Parathyroid adenoma (tissue), 2 donors: ENCODE results near the gene ELOVL2.

Experiments used
- H2AFZ ChIP-seq: fragments of 300-600 bp; sonication (generic); one replicate; pipeline ENCODE4 v1.7.0; 2017; ENCODE audit warnings: antibody characterized with exemption, mild to moderate bottlenecking
- H3K27ac ChIP-seq: fragments of 300-600 bp; sonication (generic); one replicate; pipeline ENCODE4 v1.7.0; 2017
- H3K27me3 ChIP-seq: fragments of 300-600 bp; sonication (generic); one replicate; pipeline ENCODE4 v1.7.0; 2017; ENCODE audit warnings: low read length; ENCODE audit not compliant: control insufficient read depth, insufficient read depth
- H3K36me3 ChIP-seq: fragments of 300-600 bp; sonication (generic); one replicate; pipeline ENCODE4 v1.7.0; 2017; ENCODE audit warnings: low read length; ENCODE audit not compliant: control insufficient read depth, insufficient read depth
- H3K4me1 ChIP-seq: fragments of 300-600 bp; sonication (generic); one replicate; pipeline ENCODE4 v1.7.0; 2017; ENCODE audit warnings: control low read depth
- H3K4me2 ChIP-seq: fragments of 300-600 bp; sonication (generic); one replicate; pipeline ENCODE4 v1.7.0; 2017; ENCODE audit warnings: low read length
- H3K4me3 ChIP-seq: fragments of 300-600 bp; sonication (generic); one replicate; pipeline ENCODE4 v1.7.0; 2017; ENCODE audit warnings: low read depth, low read length
- H3K79me2 ChIP-seq: fragments of 300-600 bp; sonication (generic); one replicate; pipeline ENCODE4 v1.7.0; 2017; ENCODE audit warnings: control low read depth
- H3K9ac ChIP-seq: fragments of 300-600 bp; sonication (generic); one replicate; pipeline ENCODE4 v1.7.0; 2017; ENCODE audit warnings: mild to moderate bottlenecking
- H3K9me3 ChIP-seq: fragments of 300-600 bp; sonication (generic); one replicate; pipeline ENCODE4 v1.7.0; 2017; ENCODE audit warnings: low read length; ENCODE audit not compliant: control insufficient read depth
- TF ChIP-seq, protein P1 (sequence below): fragments of 300-600 bp; sonication (generic); IDR thresholded peaks from one replicate; pipeline ENCODE4 v1.7.0; 2017; ENCODE audit warnings: antibody characterized with exemption, mild to moderate bottlenecking
- donor health status: primary hyperparathyroidism.

The ELOVL2 gene

DNA sequence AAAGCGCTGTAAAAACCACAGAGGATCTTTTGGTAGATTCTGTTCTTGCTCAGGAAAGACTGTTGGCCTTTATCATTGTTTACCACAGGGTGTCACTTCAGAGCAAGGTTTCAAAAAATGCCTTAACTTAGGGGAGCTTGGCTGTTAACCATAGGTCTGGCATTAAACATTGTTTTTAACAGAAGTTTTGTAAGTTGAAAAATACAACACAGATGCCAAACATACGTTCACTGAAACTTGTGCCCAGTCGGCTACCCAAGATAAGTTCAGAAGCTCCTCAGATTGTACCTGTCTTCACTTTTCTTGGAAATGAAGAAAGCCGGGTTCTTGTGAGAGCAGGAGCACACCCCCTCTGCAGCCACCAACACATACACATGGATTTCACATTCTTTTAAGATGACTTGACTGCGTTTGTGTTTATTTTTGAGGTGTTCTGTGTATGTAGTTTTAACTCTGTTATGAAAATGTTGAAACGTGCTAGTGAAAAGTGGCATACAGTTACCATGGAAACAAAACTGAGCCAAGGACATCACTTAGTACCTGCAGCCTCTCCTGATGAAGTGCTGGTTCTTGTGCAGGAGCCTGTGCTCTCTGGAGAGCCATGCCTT, 92.3 kb downstream of the ELOVL2 start:
- Histone ChIP-seq H3K27ac (no peak overlapping the region), H3K27me3 (no peaks in the 10 kb centered on the region), H3K9ac (no peak overlapping the region), H3K79me2 (peaks cover 9% of the 10 kb centered on the region), H3K4me2 (no peak overlapping the region), H3K4me3 (no peak overlapping the region), H3K4me1 (no peaks in the 10 kb centered on the region), H3K9me3 (no peaks in the 10 kb centered on the region), H3K36me3 (no peaks in the 10 kb centered on the region), H2AFZ (no peak overlapping the region)
- TF ChIP-seq, protein P1, sequence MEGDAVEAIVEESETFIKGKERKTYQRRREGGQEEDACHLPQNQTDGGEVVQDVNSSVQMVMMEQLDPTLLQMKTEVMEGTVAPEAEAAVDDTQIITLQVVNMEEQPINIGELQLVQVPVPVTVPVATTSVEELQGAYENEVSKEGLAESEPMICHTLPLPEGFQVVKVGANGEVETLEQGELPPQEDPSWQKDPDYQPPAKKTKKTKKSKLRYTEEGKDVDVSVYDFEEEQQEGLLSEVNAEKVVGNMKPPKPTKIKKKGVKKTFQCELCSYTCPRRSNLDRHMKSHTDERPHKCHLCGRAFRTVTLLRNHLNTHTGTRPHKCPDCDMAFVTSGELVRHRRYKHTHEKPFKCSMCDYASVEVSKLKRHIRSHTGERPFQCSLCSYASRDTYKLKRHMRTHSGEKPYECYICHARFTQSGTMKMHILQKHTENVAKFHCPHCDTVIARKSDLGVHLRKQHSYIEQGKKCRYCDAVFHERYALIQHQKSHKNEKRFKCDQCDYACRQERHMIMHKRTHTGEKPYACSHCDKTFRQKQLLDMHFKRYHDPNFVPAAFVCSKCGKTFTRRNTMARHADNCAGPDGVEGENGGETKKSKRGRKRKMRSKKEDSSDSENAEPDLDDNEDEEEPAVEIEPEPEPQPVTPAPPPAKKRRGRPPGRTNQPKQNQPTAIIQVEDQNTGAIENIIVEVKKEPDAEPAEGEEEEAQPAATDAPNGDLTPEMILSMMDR: peak; percentile 29

DNA sequence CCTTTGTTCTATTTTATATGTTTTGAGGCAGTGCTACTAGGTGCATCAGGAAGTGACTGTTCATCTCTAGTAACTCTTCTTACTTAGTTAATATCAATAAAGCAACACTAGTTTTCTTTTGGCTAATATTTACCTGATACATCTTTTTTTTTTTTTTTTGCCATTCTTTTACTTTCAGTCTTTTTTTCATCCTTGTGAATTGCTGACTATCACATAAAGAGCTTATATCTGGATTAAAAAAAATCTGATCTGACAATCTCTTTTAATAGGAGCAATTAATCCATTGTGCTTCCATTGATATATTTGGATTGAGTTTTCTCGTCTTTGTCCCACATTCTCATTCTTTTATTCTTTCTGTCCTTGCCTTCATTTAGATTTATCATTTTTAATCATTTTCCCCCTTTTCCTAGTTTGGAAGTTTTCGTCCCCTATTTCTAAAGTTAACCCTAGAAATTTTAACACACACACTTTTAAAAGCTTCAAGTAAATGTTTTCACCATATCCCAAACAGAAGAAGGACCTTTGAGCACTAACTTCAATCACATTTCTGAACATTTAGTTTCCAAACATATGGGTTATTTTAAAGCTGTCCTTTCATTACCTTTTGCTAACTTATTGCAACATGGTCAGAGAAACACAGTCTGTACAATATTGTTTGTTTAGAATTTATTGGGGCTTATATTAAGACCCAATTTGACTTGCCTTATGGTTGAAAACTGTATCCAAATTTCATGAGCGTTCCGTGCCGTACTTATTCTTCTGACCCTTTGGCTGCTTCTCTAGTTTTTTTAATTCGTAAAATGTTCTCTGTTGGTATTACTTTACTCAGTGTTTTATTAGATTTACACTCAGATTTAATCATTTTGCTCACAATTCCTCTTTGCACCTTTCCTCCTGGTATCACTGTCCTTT, 94.3 kb downstream of the ELOVL2 start:
- H3K4me1 ChIP-seq: no peaks in the 10 kb centered on the region
- H2AFZ ChIP-seq: no peak overlapping the region
- H3K9me3 ChIP-seq: no peaks in the 10 kb centered on the region
- no peak overlapping the region for H3K4me3 ChIP-seq
- no peak overlapping the region for H3K9ac ChIP-seq
- no peak overlapping the region for H3K4me2 ChIP-seq
- peaks cover 9% of the 10 kb centered on the region for H3K79me2 ChIP-seq
- TF ChIP-seq, protein P1: no peak
- no peaks in the 10 kb centered on the region for H3K27me3 ChIP-seq
- H3K36me3 ChIP-seq: no peaks in the 10 kb centered on the region
- no peak overlapping the region for H3K27ac ChIP-seq

- no peaks in the 10 kb centered on the region for H3K79me2 ChIP-seq
- H3K9ac ChIP-seq: no peak overlapping the region
- H3K27me3 ChIP-seq: no peaks in the 10 kb centered on the region
- H3K27ac ChIP-seq: no peak overlapping the region
- TF ChIP-seq, protein P1: no peak
- no peak overlapping the region for H3K4me3 ChIP-seq
- no peaks in the 10 kb centered on the region for H3K36me3 ChIP-seq
- H3K4me1 ChIP-seq: no peaks in the 10 kb centered on the region
- no peaks in the 10 kb centered on the region for H3K9me3 ChIP-seq
- no peak overlapping the region for H2AFZ ChIP-seq
- no peak overlapping the region for H3K4me2 ChIP-seq
Measured at GRCh38 chr6:10947966-10948365, 96.1 kb downstream of the ELOVL2 start.

DNA sequence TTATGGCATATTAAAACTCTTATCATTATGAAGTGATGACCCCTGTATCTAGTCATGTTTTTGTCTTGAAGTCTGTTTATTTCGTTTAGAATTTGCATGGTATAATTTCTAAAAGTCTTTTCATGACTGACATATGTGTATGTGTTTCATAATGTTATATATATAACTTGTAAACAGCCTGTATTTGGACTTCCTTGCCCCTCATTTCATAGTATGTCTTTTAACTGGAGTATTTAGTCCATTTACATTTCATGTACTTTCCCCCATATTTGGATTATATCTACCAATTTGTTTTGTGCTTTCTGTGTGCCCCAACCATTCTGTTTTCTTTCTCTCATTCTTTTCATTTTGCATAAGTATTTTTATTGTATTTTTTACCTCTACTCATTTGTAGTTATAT, 98.3 kb downstream of the ELOVL2 start:
- Histone ChIP-seq H3K27ac (no peak overlapping the region), H3K27me3 (no peaks in the 10 kb centered on the region), H3K4me2 (no peak overlapping the region), H2AFZ (no peak overlapping the region), H3K9ac (no peak overlapping the region), H3K79me2 (no peaks in the 10 kb centered on the region), H3K36me3 (no peaks in the 10 kb centered on the region), H3K4me3 (no peak overlapping the region), H3K4me1 (no peaks in the 10 kb centered on the region), H3K9me3 (no peaks in the 10 kb centered on the region)
- TF ChIP-seq, protein P1: no peak
